H9 (cell line): ENCODE results near the gene STOX1. TPM values are rescaled to one million over a fixed set of nuclear protein-coding genes. Genes with fewer than 3 reads are reported as not detected.
A peak's percentile ranks its signal among the peaks of the same experiment; 100 is the strongest.

Experiments
- DNase-seq: peaks from one replicate; pipeline ENCODE4 v3.0.0-alpha.2; 2017
- H2AFZ ChIP-seq: one replicate; pipeline ENCODE4 v1.6.1; 2013; ENCODE audit warnings: mild to moderate bottlenecking, low read length, control low read depth, moderate library complexity
- H2AK5ac ChIP-seq: 2 replicates; pipeline ENCODE4 v1.6.1; 2013; ENCODE audit warnings: low read length, control low read depth, mixed read lengths; ENCODE audit not compliant: insufficient read length
- H2BK120ac ChIP-seq: one replicate; pipeline ENCODE4 v1.6.1; 2013; ENCODE audit warnings: low read depth, mild to moderate bottlenecking, low read length, control low read depth, inconsistent platforms; ENCODE audit not compliant: poor library complexity, severe bottlenecking
- H2BK12ac ChIP-seq: 2 replicates; pipeline ENCODE4 v1.6.1; 2013; ENCODE audit warnings: low read length, control low read depth, mixed read lengths, low read depth; ENCODE audit not compliant: insufficient read length
- H2BK15ac ChIP-seq: 2 replicates; pipeline ENCODE4 v1.6.1; 2013; ENCODE audit warnings: low read depth, low read length, control low read depth
- H2BK20ac ChIP-seq: one replicate; pipeline ENCODE4 v1.6.1; 2013; ENCODE audit warnings: low read depth, mild to moderate bottlenecking, low read length, control low read depth, inconsistent platforms; ENCODE audit not compliant: poor library complexity, severe bottlenecking
- H2BK5ac ChIP-seq: 2 replicates; pipeline ENCODE4 v1.6.1; 2013; ENCODE audit warnings: low read length, control low read depth, mixed read lengths; ENCODE audit not compliant: insufficient read length
- H3K14ac ChIP-seq: 2 replicates; pipeline ENCODE4 v1.6.1; 2013; ENCODE audit warnings: low read length, control low read depth; ENCODE audit not compliant: insufficient read depth
- H3K18ac ChIP-seq: 2 replicates; pipeline ENCODE4 v1.6.1; 2013; ENCODE audit warnings: low read depth, mild to moderate bottlenecking, mixed read lengths, low read length, control low read depth; ENCODE audit not compliant: insufficient read length
- H3K23ac ChIP-seq: 2 replicates; pipeline ENCODE4 v1.6.1; 2013; ENCODE audit warnings: low read length, control low read depth, mixed read lengths, low read depth; ENCODE audit not compliant: insufficient read length
- H3K23me2 ChIP-seq: 2 replicates; pipeline ENCODE4 v1.6.1; 2013; ENCODE audit warnings: low read depth, mild to moderate bottlenecking, mixed read lengths, low read length, control low read depth; ENCODE audit not compliant: insufficient read length, poor library complexity, severe bottlenecking
- H3K27ac ChIP-seq: 2 replicates; pipeline ENCODE4 v1.5.1; 2013; ENCODE audit warnings: low read length, control low read depth, mixed read lengths, low read depth; ENCODE audit not compliant: insufficient read length
- H3K27me3 ChIP-seq: 2 replicates; pipeline ENCODE4 v1.6.1; 2013; ENCODE audit warnings: low read length, control low read depth, inconsistent platforms; ENCODE audit not compliant: insufficient read depth
- H3K4ac ChIP-seq: 2 replicates; pipeline ENCODE4 v1.6.1; 2013; ENCODE audit warnings: low read depth, mild to moderate bottlenecking, control low read depth, inconsistent platforms, low read length, moderate library complexity
- H3K4me1 ChIP-seq: 2 replicates; pipeline ENCODE4 v1.6.1; 2013; ENCODE audit warnings: low read length, control low read depth, inconsistent platforms; ENCODE audit not compliant: insufficient read depth
- H3K4me2 ChIP-seq: 2 replicates; pipeline ENCODE4 v1.6.1; 2013; ENCODE audit warnings: low read length, control low read depth, mixed read lengths; ENCODE audit not compliant: insufficient read length, insufficient read depth
- H3K56ac ChIP-seq: 2 replicates; pipeline ENCODE4 v1.6.1; 2013; ENCODE audit warnings: low read depth, mild to moderate bottlenecking, mixed read lengths, low read length, control low read depth; ENCODE audit not compliant: insufficient read length
- H3K79me1 ChIP-seq: 2 replicates; pipeline ENCODE4 v1.6.1; 2013; ENCODE audit warnings: low read depth, mild to moderate bottlenecking, moderate library complexity, low read length, control low read depth, inconsistent platforms; ENCODE audit not compliant: insufficient read depth, poor library complexity, severe bottlenecking
- H3K79me2 ChIP-seq: 2 replicates; pipeline ENCODE4 v1.6.1; 2013; ENCODE audit warnings: low read length, control low read depth, inconsistent platforms; ENCODE audit not compliant: insufficient read depth
- H3K9ac ChIP-seq: 2 replicates; pipeline ENCODE4 v1.6.1; 2013; ENCODE audit warnings: low read length, control low read depth, mixed read lengths; ENCODE audit not compliant: insufficient read length; ENCODE audit errors: extremely low read depth
- H3K9me3 ChIP-seq: one replicate; pipeline ENCODE4 v1.6.1; 2013; ENCODE audit warnings: low read depth, low read length, inconsistent platforms; ENCODE audit not compliant: control insufficient read depth
- H3T11ph ChIP-seq: one replicate; pipeline ENCODE4 v1.6.1; 2013; ENCODE audit warnings: mild to moderate bottlenecking, low read length, control low read depth, inconsistent platforms
- H4K20me1 ChIP-seq: one replicate; pipeline ENCODE4 v1.6.1; 2013; ENCODE audit not compliant: control insufficient read depth, insufficient read length, insufficient read depth
- H4K5ac ChIP-seq: 2 replicates; pipeline ENCODE4 v1.6.1; 2013; ENCODE audit warnings: low read depth, mild to moderate bottlenecking, mixed read lengths, low read length, control low read depth; ENCODE audit not compliant: insufficient read length
- H4K8ac ChIP-seq: replicated peaks from 2 replicates; pipeline ENCODE4 v1.6.1; 2013; ENCODE audit warnings: low read length, control low read depth, mixed read lengths, low read depth; ENCODE audit not compliant: insufficient read length
- H4K91ac ChIP-seq: 2 replicates; pipeline ENCODE4 v1.6.1; 2013; ENCODE audit warnings: low read depth, mild to moderate bottlenecking, moderate library complexity, mixed read lengths, low read length, control low read depth; ENCODE audit not compliant: insufficient read length
- H3K27ac Mint-ChIP-seq, 3 experiments: 2 replicates in 2 of 3; 3 replicates in 1 of 3; pipeline ENCODE4 v1.8.0; 2020 to 2021; ENCODE audit warnings: mixed read lengths in 3 of 3, mild to moderate bottlenecking in 1 of 3, moderate library complexity in 1 of 3
- H3K27me3 Mint-ChIP-seq: 2 replicates; pipeline ENCODE4 v1.8.0; 2021; ENCODE audit warnings: low read depth, mild to moderate bottlenecking, moderate library complexity, mixed read lengths
- H3K36me3 Mint-ChIP-seq, 3 experiments: 2 replicates in 2 of 3; 3 replicates in 1 of 3; pipeline ENCODE4 v1.8.0; 2020 to 2021; ENCODE audit warnings: low read depth in 3 of 3, mixed read lengths in 3 of 3; ENCODE audit not compliant: insufficient read depth in 1 of 3
- H3K4me1 Mint-ChIP-seq, 2 experiments: 2 replicates each; pipeline ENCODE4 v1.8.0; 2020; ENCODE audit warnings: mixed read lengths in 2 of 2
- H3K4me3 Mint-ChIP-seq, 2 experiments: 2 replicates in 1 of 2; 3 replicates in 1 of 2; pipeline ENCODE4 v1.8.0; 2020 to 2021; ENCODE audit warnings: mild to moderate bottlenecking in 2 of 2, mixed read lengths in 2 of 2, moderate library complexity in 1 of 2
- H3K9me3 Mint-ChIP-seq, 2 experiments: 2 replicates in 1 of 2; 3 replicates in 1 of 2; pipeline ENCODE4 v1.8.0; 2020; ENCODE audit warnings: mild to moderate bottlenecking in 2 of 2, mixed read lengths in 2 of 2, moderate library complexity in 1 of 2
- CTCF ChIP-seq: fragments of 200-600 bp; sonication (generic); conservative IDR thresholded peaks from 3 replicates; pipeline ENCODE4 v1.8.0; 2021; ENCODE audit warnings: antibody characterized with exemption, mild to moderate bottlenecking
- WGBS: extraction: QIAGEN DNeasy Blood & Tissue Kit; methylation state at CpG from one replicate; pipeline ENCODE4 v1.1.7; 2013; ENCODE audit warnings: missing lambda C conversion rate, low lambda C conversion rate, mixed read lengths; ENCODE audit not compliant: insufficient read length; ENCODE audit errors: extremely low coverage; 5-methylcytosine and 5-hydroxymethylcytosine counted together
- total RNA-seq: library from RNA; stranded (reverse); gene quantifications from 2 replicates; pipeline ENCODE4 v1.2.1, GENCODE V29; 2021

Gene STOX1
- total RNA-seq, 1 experiment from 2014 or later, result 5.8 TPM

GRCh38 chr10:68848806-68849205 lies 21.5 kb downstream of the STOX1 start:
- Histone ChIP-seq H4K20me1 (no peaks in the 10 kb centered on the region), H2BK120ac (no peak overlapping the region), H2BK5ac (no peak overlapping the region), H3K18ac (no peak overlapping the region), H3K4ac (no peak overlapping the region), H3K9ac (no peak overlapping the region), H3K9me3 (no peaks in the 10 kb centered on the region), H3K23ac (no peak overlapping the region), H3K79me1 (no peaks in the 10 kb centered on the region), H2AK5ac (no peak overlapping the region), H3T11ph (no peak overlapping the region), H3K23me2 (no peaks in the 10 kb centered on the region), H4K5ac (no peak overlapping the region), H4K8ac (no peak overlapping the region), H2AFZ (no peak overlapping the region), H2BK15ac (no peak overlapping the region), H3K79me2 (no peaks in the 10 kb centered on the region), H2BK12ac (no peak overlapping the region), H3K14ac (no peak overlapping the region), H3K4me1 (no peaks in the 10 kb centered on the region), H4K91ac (no peak overlapping the region), H3K27me3 (no peaks in the 10 kb centered on the region), H3K27ac (no peak overlapping the region), H3K4me2 (no peak overlapping the region), H3K56ac (no peak overlapping the region), H2BK20ac (no peak overlapping the region)
- no peaks in the 10 kb centered on the region; a peak in 2 of 5 replicates for H3K9me3 Mint-ChIP-seq
- H3K36me3 Mint-ChIP-seq, result no peaks in the 10 kb centered on the region
- WGBS, result no CpG with 5 or more reads among the region's 4 CpGs
- H3K27ac Mint-ChIP-seq, result peak overlapping the region in 1 of 3 experiments; percentile 37; a peak in 1 of 7 replicates
- DNase-seq, result no peak
- peaks cover 3 to 16% of the 10 kb centered on the region in 2 experiments; a peak in 3 of 4 replicates for H3K4me1 Mint-ChIP-seq
- no peaks in the 10 kb centered on the region; the same call in 1 of the 2 replicates for H3K27me3 Mint-ChIP-seq
- H3K4me3 Mint-ChIP-seq, result no peak overlapping the region
- TF ChIP-seq CTCF, result no peak
